ENCODE measurements around the gene B4GALT6. TPM values are rescaled to one million over a fixed set of nuclear protein-coding genes. Genes with fewer than 3 reads are reported as not detected.

B4GALT6 gene
- total RNA-seq, 1 experiment from 2014 or later: 1.4 TPM

DNA sequence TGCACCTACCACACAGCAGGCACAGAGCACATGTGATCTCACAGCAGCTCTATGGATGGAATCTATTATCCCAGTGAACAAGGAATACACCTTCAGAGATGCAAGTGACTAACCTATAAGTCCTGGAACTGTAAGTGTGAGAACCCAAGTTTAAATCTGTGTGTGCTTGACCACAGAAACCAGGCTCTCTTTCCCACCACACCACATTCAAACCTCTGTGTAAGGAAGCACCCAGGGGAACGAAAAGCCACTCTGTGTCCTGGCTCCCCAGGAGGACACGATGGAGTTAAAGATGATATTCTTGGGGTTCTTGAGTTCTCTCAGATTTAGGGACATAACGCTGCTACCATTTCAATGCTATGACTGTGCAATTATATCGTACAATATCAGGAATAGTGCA, 53.8 kb downstream of the B4GALT6 start:
- H3K9ac ChIP-seq (ENCODE audit: low read length): no peak overlapping the region
- no peaks in the 10 kb centered on the region for H4K20me1 ChIP-seq (ENCODE audit: low read length)
- H3K9me2 ChIP-seq (replicated peaks; ENCODE audit: low read length): no peaks in the 10 kb centered on the region
- ATAC-seq (no peak), DNase-seq (no peak)
- no peaks in the 10 kb centered on the region for H3K4me1 ChIP-seq (ENCODE audit: insufficient read depth, low read length)
- H2AFZ ChIP-seq (ENCODE audit: low read length): no peak overlapping the region
- H3K36me3 ChIP-seq (ENCODE audit: low read depth, low read length): no peaks in the 10 kb centered on the region
- TF ChIP-seq, protein P1, sequence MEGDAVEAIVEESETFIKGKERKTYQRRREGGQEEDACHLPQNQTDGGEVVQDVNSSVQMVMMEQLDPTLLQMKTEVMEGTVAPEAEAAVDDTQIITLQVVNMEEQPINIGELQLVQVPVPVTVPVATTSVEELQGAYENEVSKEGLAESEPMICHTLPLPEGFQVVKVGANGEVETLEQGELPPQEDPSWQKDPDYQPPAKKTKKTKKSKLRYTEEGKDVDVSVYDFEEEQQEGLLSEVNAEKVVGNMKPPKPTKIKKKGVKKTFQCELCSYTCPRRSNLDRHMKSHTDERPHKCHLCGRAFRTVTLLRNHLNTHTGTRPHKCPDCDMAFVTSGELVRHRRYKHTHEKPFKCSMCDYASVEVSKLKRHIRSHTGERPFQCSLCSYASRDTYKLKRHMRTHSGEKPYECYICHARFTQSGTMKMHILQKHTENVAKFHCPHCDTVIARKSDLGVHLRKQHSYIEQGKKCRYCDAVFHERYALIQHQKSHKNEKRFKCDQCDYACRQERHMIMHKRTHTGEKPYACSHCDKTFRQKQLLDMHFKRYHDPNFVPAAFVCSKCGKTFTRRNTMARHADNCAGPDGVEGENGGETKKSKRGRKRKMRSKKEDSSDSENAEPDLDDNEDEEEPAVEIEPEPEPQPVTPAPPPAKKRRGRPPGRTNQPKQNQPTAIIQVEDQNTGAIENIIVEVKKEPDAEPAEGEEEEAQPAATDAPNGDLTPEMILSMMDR (conservative IDR thresholded peaks at IDR 0.05; ENCODE audit: low read depth, low read length): no peak
- no peak for TF ChIP-seq EZH2phosphoT487 (IDR thresholded peaks at IDR 0.05; ENCODE audit: borderline replicate concordance, low read length)
- TF ChIP-seq EZH2 (IDR thresholded peaks at IDR 0.05; ENCODE audit: low read length, unreplicated experiment): no peak
- no peaks in the 10 kb centered on the region for H3F3A ChIP-seq (ENCODE audit: low read length, unreplicated experiment)
- no peaks in the 10 kb centered on the region for H3K79me2 ChIP-seq (ENCODE audit: low read length)
- BruUV-seq (replicated peaks): no TSS peak
- H3K27me3 ChIP-seq (ENCODE audit: low read length): no peaks in the 10 kb centered on the region
- intact Hi-C loops (cut with micrococcal nuclease): no loop called here
- H3K27ac ChIP-seq (ENCODE audit: low read length): no peak overlapping the region
- H3K4me2 ChIP-seq (ENCODE audit: low read length): no peak overlapping the region
- H3K9me3 ChIP-seq (ENCODE audit: low read length): no peaks in the 10 kb centered on the region
- ChIA-PET CTCF (interaction anchor here (0.5 kb wide), 1 partner anchor 68 kb away, joined by 4 read pairs; no protein-coding TSS in a partner anchor), POLR2A (ENCODE audit: unreplicated experiment) (no interaction called here)
- H3K4me3 ChIP-seq (ENCODE audit: low read length): no peak overlapping the region

DNA sequence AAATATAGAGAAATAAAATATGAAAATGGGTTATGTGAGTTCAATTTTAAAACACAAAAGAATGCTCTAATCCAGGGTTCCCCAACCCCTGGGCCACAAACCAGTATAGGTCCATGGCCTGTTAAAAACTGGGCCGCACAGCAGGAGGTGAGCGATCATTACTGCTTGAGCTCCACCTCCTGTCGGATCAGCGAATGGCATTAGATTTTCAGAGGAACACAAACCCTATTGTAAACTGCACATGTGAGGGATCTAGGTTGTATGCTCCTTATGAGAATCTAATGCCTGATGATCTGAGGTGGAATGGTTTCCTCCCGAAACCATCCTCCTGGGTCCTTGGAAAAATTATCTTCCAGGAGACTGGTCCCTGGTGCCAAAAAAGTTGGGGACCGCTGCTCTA, 58.0 kb downstream of the B4GALT6 start:
- Histone ChIP-seq H3K36me3 (ENCODE audit: low read depth, low read length) (no peaks in the 10 kb centered on the region), H2AFZ (ENCODE audit: low read length) (no peak overlapping the region), H3K4me3 (ENCODE audit: low read length) (no peak overlapping the region), H3K27me3 (ENCODE audit: low read length) (no peaks in the 10 kb centered on the region), H3K9ac (ENCODE audit: low read length) (no peak overlapping the region), H4K20me1 (ENCODE audit: low read length) (no peaks in the 10 kb centered on the region), H3F3A (ENCODE audit: low read length, unreplicated experiment) (no peaks in the 10 kb centered on the region), H3K9me2 (replicated peaks; ENCODE audit: low read length) (no peaks in the 10 kb centered on the region), H3K4me2 (ENCODE audit: low read length) (no peak overlapping the region), H3K4me1 (ENCODE audit: insufficient read depth, low read length) (no peaks in the 10 kb centered on the region), H3K79me2 (ENCODE audit: low read length) (no peaks in the 10 kb centered on the region), H3K9me3 (ENCODE audit: low read length) (no peaks in the 10 kb centered on the region), H3K27ac (ENCODE audit: low read length) (no peak overlapping the region)
- no TSS peak for BruUV-seq (replicated peaks)
- ATAC-seq: no peak
- ChIA-PET POLR2A (ENCODE audit: unreplicated experiment) (no interaction called here), CTCF (no interaction called here)
- intact Hi-C loops (cut with micrococcal nuclease): no loop called here
- no peak for DNase-seq
- no peak for TF ChIP-seq EZH2 (IDR thresholded peaks at IDR 0.05; ENCODE audit: low read length, unreplicated experiment)
- TF ChIP-seq, protein P1 (conservative IDR thresholded peaks at IDR 0.05; ENCODE audit: low read depth, low read length): no peak
- no peak for TF ChIP-seq EZH2phosphoT487 (IDR thresholded peaks at IDR 0.05; ENCODE audit: borderline replicate concordance, low read length)

DNA sequence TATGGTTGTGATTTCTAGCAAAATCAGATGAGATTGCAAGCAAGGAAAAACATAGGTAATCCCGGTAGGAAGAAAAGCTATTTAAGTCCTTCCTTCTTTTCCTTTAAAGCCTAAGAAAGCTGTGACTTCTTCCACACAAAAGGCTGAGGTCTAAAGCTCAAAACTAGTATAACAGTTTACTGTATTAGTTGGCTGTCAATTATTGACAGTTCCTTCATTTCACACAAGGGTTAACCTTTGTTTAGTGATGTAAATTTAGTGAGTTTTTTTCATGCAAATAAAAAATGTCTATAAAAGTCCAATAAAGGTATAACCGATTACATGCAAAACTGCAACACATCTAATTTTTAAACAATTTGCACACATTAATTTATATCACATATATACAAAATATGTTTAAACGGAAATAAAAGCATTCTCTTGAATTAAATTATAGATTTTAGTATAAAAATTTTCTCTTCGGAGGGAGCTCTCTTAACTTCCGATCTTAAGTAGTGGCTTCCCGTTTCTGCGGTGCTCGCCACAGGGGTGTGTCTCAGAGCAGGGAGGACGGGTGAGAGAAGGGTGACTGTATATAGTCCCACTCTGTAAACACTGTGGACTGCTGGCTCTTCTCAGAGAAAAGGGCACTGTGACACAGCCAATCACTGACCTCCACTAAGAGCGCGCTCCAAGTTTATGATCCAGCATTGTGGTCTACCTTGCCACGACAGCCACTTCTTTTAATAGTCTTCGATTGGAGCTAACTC, 59.3 kb downstream of the B4GALT6 start:
- ATAC-seq (no peak), DNase-seq (no peak)
- intact Hi-C loops (cut with micrococcal nuclease): no loop called here
- H3K9me2 ChIP-seq (replicated peaks; ENCODE audit: low read length): no peaks in the 10 kb centered on the region
- no peaks in the 10 kb centered on the region for H3K4me1 ChIP-seq (ENCODE audit: insufficient read depth, low read length)
- H2AFZ ChIP-seq (ENCODE audit: low read length): no peak overlapping the region
- H3K9ac ChIP-seq (ENCODE audit: low read length): no peak overlapping the region
- BruUV-seq (replicated peaks): no TSS peak
- ChIA-PET CTCF (no interaction called here), POLR2A (ENCODE audit: unreplicated experiment) (no interaction called here)
- no peaks in the 10 kb centered on the region for H3K79me2 ChIP-seq (ENCODE audit: low read length)
- no peaks in the 10 kb centered on the region for H3K27me3 ChIP-seq (ENCODE audit: low read length)
- H3K27ac ChIP-seq (ENCODE audit: low read length): no peak overlapping the region
- H3K4me3 ChIP-seq (ENCODE audit: low read length): no peak overlapping the region
- no peaks in the 10 kb centered on the region for H4K20me1 ChIP-seq (ENCODE audit: low read length)
- no peaks in the 10 kb centered on the region for H3F3A ChIP-seq (ENCODE audit: low read length, unreplicated experiment)
- TF ChIP-seq EZH2phosphoT487 (IDR thresholded peaks at IDR 0.05; ENCODE audit: borderline replicate concordance, low read length) (no peak), EZH2 (IDR thresholded peaks at IDR 0.05; ENCODE audit: low read length, unreplicated experiment) (no peak)
- TF ChIP-seq, protein P1 (conservative IDR thresholded peaks at IDR 0.05; ENCODE audit: low read depth, low read length): no peak
- no peak overlapping the region for H3K4me2 ChIP-seq (ENCODE audit: low read length)
- H3K9me3 ChIP-seq (ENCODE audit: low read length): no peaks in the 10 kb centered on the region
- no peaks in the 10 kb centered on the region for H3K36me3 ChIP-seq (ENCODE audit: low read depth, low read length)

All from PC-3 (cell line).